ENCODE data around the gene CPSF3. TPM values are rescaled to one million over a fixed set of nuclear protein-coding genes. Genes with fewer than 3 reads are reported as not detected.

CPSF3 gene
- 64.5 and 72.8 TPM in 2 replicates for total RNA-seq (2012; rRNA removed)
- 24.7 and 29.2 TPM in 2 replicates for polyA plus RNA-seq (2012; rRNA removed)
- 3.7 and 6.6 TPM in 2 replicates for polyA plus RNA-seq (2012; cell fraction: cytosol; rRNA removed)
- 2.8 and 28.8 TPM in 2 replicates for polyA plus RNA-seq (2012; cell fraction: nucleus; rRNA removed; ENCODE audit: low replicate concordance)
- percentile 62 among the genes with signal in this experiment for Bru-seq, nascent RNA
- BruChase-seq, experiment 1, labeled RNA remaining after a 6-hour chase, result percentile 62 among the genes with signal in this experiment
- BruChase-seq, experiment 2, labeled RNA remaining after a 2-hour chase, result percentile 54 among the genes with signal in this experiment
- long read RNA-seq, transcript CPSF3-201 (18 exons, 2,345 nt), result major isoform, 91 of 105 reads
- long read RNA-seq, partial matches to known transcripts, result 10 of 105 reads
- long read RNA-seq, other reads (novel, unspliced or antisense), result 4 of 105 reads

GRCh38 chr2:9423100-9423921 is at the start of gene CPSF3, which contains the start of gene ITGB1BP1:
Gene CPSF3, plus strand, starts transcription at chr2:9423654. Its CDS starts 120 bp downstream, at chr2:9423774.
Gene ITGB1BP1, minus strand, starts transcription at chr2:9423528. Its CDS starts 4,831 bp downstream, at chr2:9418697.
- CTCF ChIA-PET, result no interaction called here
- Histone ChIP-seq H3K27ac (ENCODE audit: insufficient read depth, low read length) (peak within 1 kb of the TSS; percentile 95), H3K9ac (ENCODE audit: low read depth, low read length) (peak within 1 kb of the TSS; percentile 91), H3K4me1 (ENCODE audit: control insufficient read depth, insufficient read depth, low read length) (peaks cover 12% of the 10 kb centered on the region), H4K5ac (ENCODE audit: low read depth, low read length) (peak within 1 kb of the TSS; percentile 90), H4K20me1 (ENCODE audit: insufficient read depth, low read length) (peaks cover 27% of the 10 kb centered on the region; the same call in 1 of the 2 replicates), H3K9me1 (ENCODE audit: insufficient read depth, low read length) (peaks cover 14% of the 10 kb centered on the region), H2BK120ac (ENCODE audit: low read depth, low read length) (peak within 1 kb of the TSS; percentile 86), H3K4me2 (ENCODE audit: low read depth, low read length) (peak within 1 kb of the TSS; percentile 96), H3K36me3 (ENCODE audit: control insufficient read depth, insufficient read depth, low read length) (no peaks in the 10 kb centered on the region; the same call in 1 of the 2 replicates), H2AFZ (replicated peaks; ENCODE audit: low read length, poor library complexity) (peak within 1 kb of the TSS; percentile 98), H2AK5ac (ENCODE audit: low read depth, low read length) (peak within 1 kb of the TSS; percentile 93), H2AK9ac (replicated peaks; ENCODE audit: low read depth, low read length, poor library complexity) (peak within 1 kb of the TSS; percentile 99), H4K91ac (ENCODE audit: insufficient read depth, low read depth, low read length) (peak within 1 kb of the TSS; percentile 97), H3K9me3 (ENCODE audit: control insufficient read depth, insufficient read depth, low read length) (no peaks in the 10 kb centered on the region), H3K4me3 (ENCODE audit: insufficient read depth, low read depth, low read length) (peak within 1 kb of the TSS; percentile 90), H3K18ac (ENCODE audit: low read depth, low read length) (peak within 1 kb of the TSS; percentile 72), H3K79me1 (ENCODE audit: low read depth in 1 of 2, low read length in 2 of 2) (peaks cover 24 to 84% of the 10 kb centered on the region in 2 experiments), H2BK20ac (ENCODE audit: low read depth, low read length) (no peak within 1 kb of the TSS), H2BK15ac (ENCODE audit: low read depth, low read length) (peak within 1 kb of the TSS; percentile 40; the same call in 1 of the 3 replicates), H3K27me3 (ENCODE audit: control insufficient read depth, insufficient read depth, low read length) (no peaks in the 10 kb centered on the region), H4K8ac (ENCODE audit: low read depth in 2 of 2, low read length in 2 of 2) (peak within 1 kb of the TSS; percentile 62 to 99), H2BK5ac (ENCODE audit: low read depth, low read length, poor library complexity, severe bottlenecking) (peak within 1 kb of the TSS; percentile 99), H3K56ac (ENCODE audit: extremely low read depth, insufficient read depth, low read length) (peak within 1 kb of the TSS; percentile 96), H3K4ac (ENCODE audit: low read depth, low read length) (peak within 1 kb of the TSS; percentile 96), H3K14ac (replicated peaks; ENCODE audit: low read depth, low read length) (peak within 1 kb of the TSS; percentile 99), H3K23ac (ENCODE audit: low read depth, low read length) (peak within 1 kb of the TSS; percentile 100)
- DNase-seq, result peak; percentile 97
- TF ChIP-seq MAFK (IDR thresholded peaks at IDR 0.05; ENCODE audit: low read depth, low read length) (no peak), POLR2A (IDR thresholded peaks at IDR 0.05; ENCODE audit: low read depth, low read length) (peak; percentile 50), MAZ (IDR thresholded peaks at IDR 0.05; ENCODE audit: borderline replicate concordance, low read depth, low read length) (peak; percentile 76; the same call in 1 of the 2 replicates), ELK1 (IDR thresholded peaks at IDR 0.05; ENCODE audit: borderline replicate concordance, low read depth, low read length) (peak; percentile 61; the same call in 1 of the 2 replicates), RAD21 (IDR thresholded peaks at IDR 0.05; ENCODE audit: low read length) (0 out of 2 replicates have a peak, but pooled peaks have one; percentile 4)
- in situ Hi-C loops (cut with MboI; ENCODE audit: low sequenced_read_pairs), result no loop called here
- peak; percentile 92 for ATAC-seq (ENCODE audit: low read depth)
- dilution Hi-C loops (cut with HindIII; ENCODE audit: low sequenced_read_pairs, unreplicated experiment), result no loop called here
- WGBS, 2 experiments (ENCODE audit: extremely low coverage in 2 of 2, insufficient read length in 1 of 2), result 0% methylated on average over 21 of the region's 91 CpGs; no CpG with 5 or more reads in 1 of the 2 experiments
- BruUV-seq (replicated peaks), result no TSS peak
- POLR2A ChIA-PET (ENCODE audit: unreplicated experiment), result interaction anchor here (0.6 kb wide), 2 partner anchors 18 to 51 kb away, joined by 3 to 4 read pairs; no protein-coding TSS in a partner anchor
- intact Hi-C loops (cut with micrococcal nuclease), result loop anchor here (1.0 to 5.0 kb wide), 3 partner anchors 207 to 281 kb away; partner anchors contain the start of genes ASAP2 and YWHAQ

Data from IMR-90 (cell line).